ENCODE results near the gene ME3. TPM values are rescaled to one million over a fixed set of nuclear protein-coding genes. Genes with fewer than 3 reads are reported as not detected.
"Not testable (repeated sequence)": the region's sequence is repeated elsewhere in the genome, so short reads cannot be mapped to it uniquely, and the experiment has no call there.

Gene ME3
- total and polyA plus RNA-seq, 2 donors (not counting 1 experiment from before 2014, with no cell fraction given) = 8.8 to 50.7 TPM

GRCh38 chr11:86438685-86439084 lies 233.7 kb downstream of the ME3 start:
- Histone ChIP-seq H3K79me2 (ENCODE audit: control insufficient read depth, insufficient read depth, low read length) (no peaks in the 10 kb centered on the region), H3K36me3 (ENCODE audit: control insufficient read depth, insufficient read depth, low read length) (no peaks in the 10 kb centered on the region), H3K27ac (ENCODE audit: insufficient read depth, low read length) (no peak overlapping the region)

DNA sequence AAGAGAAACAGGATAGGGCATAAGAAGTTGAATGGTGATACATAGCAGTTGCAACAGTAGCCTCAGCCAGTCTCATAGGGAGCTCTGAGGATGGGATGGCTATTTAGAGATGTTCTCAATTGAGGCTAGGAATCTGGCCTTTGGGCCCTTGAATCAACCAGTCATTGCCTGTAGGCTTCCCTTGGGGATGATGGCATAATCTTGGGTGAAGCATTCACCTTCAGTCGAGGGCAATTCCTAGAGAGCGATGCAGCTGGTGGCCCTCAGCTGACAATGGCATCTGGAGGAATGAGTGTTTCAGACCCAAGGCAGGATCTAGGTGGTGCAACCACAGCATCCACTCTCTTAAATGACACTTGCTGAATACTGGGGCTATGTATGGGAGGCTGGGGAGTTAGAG lies 236.7 kb downstream of the ME3 start:
- TF ChIP-seq CTCF (conservative IDR thresholded peaks at IDR 0.05 in 1 of 2, IDR thresholded peaks at IDR 0.05 in 1 of 2; ENCODE audit: low read depth in 1 of 2, low read length in 2 of 2) (no peak), EZH2 (IDR thresholded peaks at IDR 0.05; ENCODE audit: low read length, missing control alignments) (no peak)
- Histone ChIP-seq H3K4me3 (replicated peaks in 1 of 4; ENCODE audit: control extremely low read depth in 1 of 4, insufficient read depth in 1 of 4, low read depth in 3 of 4, low read length in 4 of 4) (no peak overlapping the region), H3K27ac (ENCODE audit: insufficient read depth, low read length) (no peak overlapping the region), H3K4me1 (ENCODE audit: control insufficient read depth, extremely low read depth, insufficient read depth, low read length) (no peaks in the 10 kb centered on the region), H3K79me2 (ENCODE audit: control insufficient read depth, insufficient read depth, low read length) (no peaks in the 10 kb centered on the region), H3K9me3 (ENCODE audit: control insufficient read depth, insufficient read depth, low read depth, low read length) (no peaks in the 10 kb centered on the region), H4K20me1 (ENCODE audit: control insufficient read depth, extremely low read depth, insufficient read depth, low read length) (no peaks in the 10 kb centered on the region), H3K36me3 (ENCODE audit: control insufficient read depth, insufficient read depth, low read length) (no peaks in the 10 kb centered on the region), H3K27me3 (ENCODE audit: control insufficient read depth, insufficient read depth, low read length) (no peaks in the 10 kb centered on the region), H3K9ac (ENCODE audit: insufficient read depth, low read length) (no peak overlapping the region), H3K4me2 (ENCODE audit: extremely low read depth, insufficient read depth, low read length) (no peak overlapping the region), H2AFZ (ENCODE audit: low read length) (no peak overlapping the region)
- DNase-seq (ENCODE audit: low read depth in 2 of 2) = no peak

More at GRCh38 chr11:86438685-86439084, 233.7 kb downstream of the ME3 start:
- no peak overlapping the region for H3K4me3 ChIP-seq (replicated peaks in 1 of 4; ENCODE audit: control extremely low read depth in 1 of 4, insufficient read depth in 1 of 4, low read depth in 3 of 4, low read length in 4 of 4)
- no peaks in the 10 kb centered on the region for H3K27me3 ChIP-seq (ENCODE audit: control insufficient read depth, insufficient read depth, low read length)
- no peaks in the 10 kb centered on the region for H4K20me1 ChIP-seq (ENCODE audit: control insufficient read depth, extremely low read depth, insufficient read depth, low read length)
- H3K4me1 ChIP-seq (ENCODE audit: control insufficient read depth, extremely low read depth, insufficient read depth, low read length) = peaks cover 4% of the 10 kb centered on the region
- H3K9me3 ChIP-seq (ENCODE audit: control insufficient read depth, insufficient read depth, low read depth, low read length) = no peaks in the 10 kb centered on the region
- peak; percentile 70 to 74 for DNase-seq (ENCODE audit: low read depth in 2 of 2)
- no peak overlapping the region for H3K4me2 ChIP-seq (ENCODE audit: extremely low read depth, insufficient read depth, low read length)
- H3K9ac ChIP-seq (ENCODE audit: insufficient read depth, low read length) = no peak overlapping the region
- TF ChIP-seq CTCF (conservative IDR thresholded peaks at IDR 0.05 in 1 of 2, IDR thresholded peaks at IDR 0.05 in 1 of 2; ENCODE audit: low read depth in 1 of 2, low read length in 2 of 2) (no peak), EZH2 (IDR thresholded peaks at IDR 0.05; ENCODE audit: low read length, missing control alignments) (no peak)
- H2AFZ ChIP-seq (ENCODE audit: low read length) = no peak overlapping the region

DNA sequence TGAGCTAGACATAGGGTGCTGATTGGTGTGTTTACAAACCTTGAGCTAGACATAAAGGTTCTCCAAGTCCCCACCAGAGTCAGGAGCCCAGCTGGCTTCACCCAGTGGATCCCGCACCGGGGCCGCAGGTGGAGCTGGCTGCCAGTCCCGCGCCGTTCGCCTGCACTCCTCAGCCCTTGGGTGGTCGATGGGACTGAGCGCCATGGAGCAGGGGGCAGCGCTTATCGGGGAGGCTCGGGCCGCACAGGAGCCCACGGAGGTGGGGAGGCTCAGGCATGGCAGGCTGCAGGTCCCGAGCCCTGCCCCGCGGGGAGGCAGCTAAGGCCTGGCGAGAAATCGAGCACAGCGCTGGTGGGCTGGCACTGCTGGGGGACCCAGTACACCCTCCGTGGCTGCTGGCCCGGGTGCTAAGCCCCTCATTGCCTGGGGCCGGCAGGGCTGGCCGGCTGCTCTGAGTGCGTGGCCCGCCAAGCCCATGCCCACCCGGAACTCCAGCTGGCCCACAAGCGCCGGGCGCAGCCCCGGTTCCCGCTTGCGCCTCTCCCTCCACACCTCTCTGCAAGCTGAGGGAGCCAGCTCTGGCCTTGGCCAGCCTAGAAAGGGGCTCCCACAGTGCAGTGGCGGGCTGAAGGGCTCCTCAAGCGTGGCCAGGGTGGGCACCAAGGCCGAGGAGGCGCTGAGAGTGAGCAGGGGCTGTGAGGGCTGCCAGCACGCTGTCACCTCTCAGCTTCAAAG lies 238.9 kb downstream of the ME3 start:
- not testable (repeated sequence) for H3K4me2 ChIP-seq (ENCODE audit: extremely low read depth, insufficient read depth, low read length); H3K27me3 ChIP-seq (ENCODE audit: control insufficient read depth, insufficient read depth, low read length); DNase-seq (ENCODE audit: low read depth in 2 of 2); H3K27ac ChIP-seq (ENCODE audit: insufficient read depth, low read length); H4K20me1 ChIP-seq (ENCODE audit: control insufficient read depth, extremely low read depth, insufficient read depth, low read length); H3K36me3 ChIP-seq (ENCODE audit: control insufficient read depth, insufficient read depth, low read length); H3K4me1 ChIP-seq (ENCODE audit: control insufficient read depth, extremely low read depth, insufficient read depth, low read length); H3K79me2 ChIP-seq (ENCODE audit: control insufficient read depth, insufficient read depth, low read length); H2AFZ ChIP-seq (ENCODE audit: low read length); H3K9ac ChIP-seq (ENCODE audit: insufficient read depth, low read length); H3K4me3 ChIP-seq (replicated peaks in 1 of 4; ENCODE audit: control extremely low read depth in 1 of 4, insufficient read depth in 1 of 4, low read depth in 3 of 4, low read length in 4 of 4); H3K9me3 ChIP-seq (ENCODE audit: control insufficient read depth, insufficient read depth, low read depth, low read length)

Measured in fibroblast of lung (primary cell).